Right ventricle myocardium superior (tissue), 1 donor: ENCODE results near the gene DDX20. TPM values are rescaled to one million over a fixed set of nuclear protein-coding genes. Genes with fewer than 3 reads are reported as not detected.

Source experiments
- ATAC-seq: fragments of 200-7000 bp; cut with Tn5 transposase; one replicate; pipeline ENCODE4 v1.9.1; 2020; ENCODE audit warnings: mild to moderate bottlenecking; ENCODE audit not compliant: poor library complexity
- DNase-seq: peaks from one replicate; pipeline ENCODE4 v3.0.0-alpha.2; 2020
- intact Hi-C: fragments of 100-400 bp; cut with DNase I; formaldehyde crosslinking; loops from one replicate; pipeline ENCODE4 v1.11.2; 2022
- total RNA-seq: library from RNA; stranded (reverse); fragmentation: NEBNext Ultra II Directional; extraction: Animal tissue kit (Norgen Biotek cat#: 25700); gene quantifications from one replicate; pipeline ENCODE4 v1.2.1, GENCODE V29; 2021
- donor health status: DM: no; HTN: yes; CAD: no; lungs with severe emphysema.

Gene DDX20
- total RNA-seq, 1 donor from 2014 or later, result 5.8 TPM

GRCh38 chr1:111804776-111805175 lies 49.1 kb downstream of the DDX20 start:
- intact Hi-C loops, result no loop called here
- DNase-seq, result no peak
- ATAC-seq, result no peak

- DNase-seq (no peak), ATAC-seq (no peak)
- intact Hi-C loops, result no loop called here
These were observed 49.5 kb downstream of the DDX20 start for GRCh38 chr1:111805251-111805650.

DNA sequence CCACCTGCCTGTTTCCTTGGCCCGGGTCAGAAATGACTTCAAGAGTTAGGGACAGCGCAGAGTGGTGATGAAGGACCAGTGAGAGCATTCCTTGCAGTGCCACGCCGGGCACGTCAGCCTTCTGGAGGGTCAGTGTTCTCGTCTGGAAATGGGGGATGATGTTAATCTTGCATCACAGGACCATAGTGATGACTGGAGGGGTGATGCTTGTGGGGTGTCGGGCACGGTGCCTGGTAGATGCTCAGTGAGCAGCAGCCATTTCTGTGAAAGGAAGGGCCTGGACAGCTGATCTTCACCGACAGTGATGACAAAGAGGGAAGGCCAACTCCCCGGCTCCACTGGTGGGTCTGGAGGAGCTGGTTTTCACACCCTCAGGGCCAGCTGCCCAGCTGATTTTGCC lies 56.2 kb downstream of the DDX20 start:
- DNase-seq (no peak), ATAC-seq (no peak)
- intact Hi-C loops, result no loop called here

GRCh38 chr1:111812306-111812705 lies 56.6 kb downstream of the DDX20 start:
- intact Hi-C loops, result no loop called here
- DNase-seq, result no peak
- ATAC-seq, result no peak

DNA sequence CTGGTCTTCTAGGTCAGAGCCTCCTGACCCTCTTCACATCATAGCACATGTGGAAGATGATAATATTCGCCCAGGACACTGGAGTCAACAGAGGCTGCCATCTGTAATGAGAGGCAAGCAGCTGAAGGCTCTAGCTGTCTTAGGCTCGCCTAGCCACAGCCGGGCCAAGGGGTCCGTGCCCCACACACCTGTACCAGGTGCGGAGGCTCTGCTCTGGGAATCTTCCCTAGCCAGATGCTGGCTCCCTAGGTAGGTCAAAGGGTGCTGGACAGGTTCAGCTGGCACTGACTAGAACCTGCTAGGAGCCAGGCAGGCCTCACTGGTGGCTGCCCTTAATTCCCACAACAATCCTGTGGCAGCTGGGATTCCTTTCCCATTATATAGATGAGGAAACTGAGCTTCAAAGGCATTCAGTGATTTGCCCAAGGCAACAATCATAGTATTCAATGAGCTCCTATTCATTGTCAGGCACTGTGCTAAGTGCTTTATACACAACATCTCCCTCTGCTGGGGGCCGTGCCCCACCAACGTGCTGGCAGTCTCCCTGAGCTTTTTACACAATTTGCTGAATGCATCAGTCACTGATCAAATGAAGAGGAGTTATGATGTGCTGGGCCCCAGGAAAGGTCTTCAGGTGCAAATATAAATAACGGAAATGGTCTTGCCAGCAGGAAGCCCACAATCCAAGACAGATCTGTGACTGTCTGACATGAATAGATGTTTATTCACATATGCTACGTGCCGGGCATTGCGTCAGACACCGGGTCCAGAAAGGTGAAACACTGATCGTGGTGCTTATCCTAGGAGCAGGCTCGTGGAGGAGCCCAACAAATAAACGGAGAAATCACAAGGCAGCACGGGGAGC lies 58.0 kb downstream of the DDX20 start:
- ATAC-seq (peak; percentile 55), DNase-seq (no peak)
- intact Hi-C loops, result no loop called here

DNA sequence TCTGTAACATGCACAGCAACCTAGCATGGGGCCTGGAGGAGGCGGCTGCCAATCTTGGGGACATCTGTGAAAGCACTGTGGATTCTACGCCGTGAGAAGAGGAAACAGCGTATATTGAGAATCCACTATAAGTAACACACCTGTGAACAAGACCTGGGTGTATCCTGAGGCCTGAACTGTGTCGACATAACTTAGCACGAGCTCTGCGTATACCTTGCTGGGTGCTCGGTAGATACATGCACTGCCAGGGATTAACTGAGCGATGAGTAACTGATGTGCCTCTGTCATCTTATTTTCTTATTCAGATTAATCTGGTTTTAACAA lies 58.6 kb downstream of the DDX20 start:
- DNase-seq (no peak), ATAC-seq (no peak)
- intact Hi-C loops, result no loop called here

GRCh38 chr1:111814642-111815041 lies 58.9 kb downstream of the DDX20 start:
- intact Hi-C loops, result no loop called here
- DNase-seq, result no peak
- ATAC-seq, result no peak

Other genes with a start within 250 kb of the DDX20 start
- gene RAP1A, start 136.1 kb upstream of the DDX20 start, total RNA-seq, result 97.2 TPM
- 28.4 TPM for gene INKA2, start 16.5 kb upstream of the DDX20 start, total RNA-seq
- 19.7 TPM for gene KCND3, start 233.8 kb downstream of the DDX20 start, total RNA-seq